Endodermal cell (in vitro differentiated cells): ENCODE measurements around the gene ADAM29. TPM values are rescaled to one million over a fixed set of nuclear protein-coding genes. Genes with fewer than 3 reads are reported as not detected.

ENCODE experiments used
- DNase-seq: peaks from one replicate; pipeline ENCODE4 v3.0.0-alpha.2; 2017
- H3K27ac ChIP-seq: 2 replicates; pipeline ENCODE4 v1.5.1; 2013; ENCODE audit warnings: mild to moderate bottlenecking, low read depth, low read length, moderate library complexity
- H3K27me3 ChIP-seq: 2 replicates; pipeline ENCODE4 v1.6.1; 2013; ENCODE audit warnings: mild to moderate bottlenecking, low read length, moderate library complexity; ENCODE audit not compliant: insufficient read depth, control insufficient read depth, poor library complexity, severe bottlenecking
- H3K36me3 ChIP-seq: 2 replicates; pipeline ENCODE4 v1.7.0; 2013; ENCODE audit warnings: mild to moderate bottlenecking, low read length, moderate library complexity; ENCODE audit not compliant: control insufficient read depth, insufficient read depth
- H3K4me1 ChIP-seq: one replicate; pipeline ENCODE4 v1.7.0; 2013; ENCODE audit warnings: low read length; ENCODE audit not compliant: control insufficient read depth, insufficient read depth
- H3K4me3 ChIP-seq: 2 replicates; pipeline ENCODE4 v1.5.1; 2013; ENCODE audit warnings: mild to moderate bottlenecking, low read length, moderate library complexity
- H3K9ac ChIP-seq: 2 replicates; pipeline ENCODE4 v1.6.1; 2013; ENCODE audit warnings: mild to moderate bottlenecking, low read length, moderate library complexity; ENCODE audit not compliant: poor library complexity, severe bottlenecking; ENCODE audit errors: extremely low read depth
- H3K9me3 ChIP-seq: 2 replicates; pipeline ENCODE4 v1.6.1; 2013; ENCODE audit warnings: mild to moderate bottlenecking, low read length, moderate library complexity; ENCODE audit not compliant: control insufficient read depth
- H3K27ac Mint-ChIP-seq: 2 replicates; pipeline ENCODE4 v1.8.0; 2020; ENCODE audit warnings: mixed read lengths
- H3K27me3 Mint-ChIP-seq: 2 replicates; pipeline ENCODE4 v1.8.0; 2021; ENCODE audit warnings: mild to moderate bottlenecking, mixed read lengths; ENCODE audit not compliant: insufficient read depth
- H3K36me3 Mint-ChIP-seq: 2 replicates; pipeline ENCODE4 v1.8.0; 2020; ENCODE audit warnings: low read depth, mixed read lengths
- H3K4me1 Mint-ChIP-seq: 2 replicates; pipeline ENCODE4 v1.8.0; 2020; ENCODE audit warnings: mixed read lengths
- H3K4me3 Mint-ChIP-seq: 2 replicates; pipeline ENCODE4 v1.8.0; 2020; ENCODE audit warnings: mild to moderate bottlenecking, moderate library complexity, mixed read lengths
- H3K9me3 Mint-ChIP-seq: 2 replicates; pipeline ENCODE4 v1.8.0; 2020; ENCODE audit warnings: mild to moderate bottlenecking, mixed read lengths
- CTCF ChIP-seq: fragments of 200-600 bp; sonication (generic); conservative IDR thresholded peaks from 2 replicates; pipeline ENCODE4 v1.5.0; 2021; ENCODE audit warnings: antibody characterized with exemption, mild to moderate bottlenecking
- WGBS, 2 experiments: methylation state at CpG; one replicate each; pipeline versions ENCODE4 v1.1.5 to v1.1.7; 2013; ENCODE audit warnings: missing lambda C conversion rate in 2 of 2, mixed read lengths in 1 of 2; ENCODE audit not compliant: insufficient coverage in 1 of 2, insufficient read length in 1 of 2; 5-methylcytosine and 5-hydroxymethylcytosine counted together
- long read RNA-seq, 4 experiments: library from polyadenylated mRNA in 2 of 4; library from RNA in 1 of 4; library from capped mRNA in 1 of 4; stranded (forward) in 3 of 4; unstranded in 1 of 4; transcript quantifications; one replicate each; pipeline ENCODE4 v2.0.0, GENCODE V29; 2020 to 2021; ENCODE audit warnings: inconsistent platforms in 1 of 4
- polyA plus RNA-seq, 2 experiments: library from polyadenylated mRNA; stranded (reverse); fragments of 50-300 nt; gene quantifications; one replicate each; pipeline ENCODE4 v1.2.3, GENCODE V29; 2013
- total RNA-seq, 2 donors: library from RNA; stranded (reverse); fragmentation: NEBNext Ultra II Directional in 1 of 2; extraction: Animal tissue kit (Norgen Biotek cat#: 25700) in 1 of 2; gene quantifications; 2 replicates in 1 of 2; 3 replicates in 1 of 2; pipeline ENCODE4 v1.2.1, GENCODE V29; 2021

Gene ADAM29
- not detected for total RNA-seq
- polyA plus RNA-seq (2013, experiment 1 of 2), result not detected
- polyA plus RNA-seq (2013, experiment 2 of 2), result not detected
- long read RNA-seq, experiment 1, result 0 reads
- long read RNA-seq, experiment 2, result 0 reads
- long read RNA-seq, experiment 3, partial matches to known transcripts, result 0 of 2 reads
- long read RNA-seq, experiment 3, other reads (novel, unspliced or antisense), result 2 of 2 reads
- long read RNA-seq, experiment 4, result 0 reads

- Histone ChIP-seq H3K9me3 (no peaks in the 10 kb centered on the region), H3K9ac (no peak within 1 kb of the TSS), H3K36me3 (no peaks in the 10 kb centered on the region), H3K4me3 (no peak within 1 kb of the TSS), H3K27ac (no peak within 1 kb of the TSS), H3K27me3 (no peaks in the 10 kb centered on the region), H3K4me1 (no peaks in the 10 kb centered on the region)
- Mint-ChIP-seq H3K27ac (no peak within 1 kb of the TSS), H3K4me3 (no peak within 1 kb of the TSS), H3K27me3 (no peaks in the 10 kb centered on the region), H3K4me1 (no peaks in the 10 kb centered on the region), H3K36me3 (no peaks in the 10 kb centered on the region), H3K9me3 (no peaks in the 10 kb centered on the region)
- DNase-seq, result no peak
- 86 to 93% methylated on average over 4 to 5 of the region's 5 CpGs for whole genome bisulfite sequencing, 2 experiments
- no peak for TF ChIP-seq CTCF
Measured at GRCh38 chr4:174918058-174918457, at the start of gene ADAM29. Gene ADAM29 (plus strand): TSS chr4:174918358. CDS start chr4:174975526, 57,168 bp downstream.

GRCh38 chr4:174869339-174869738 lies 48.8 kb upstream of the ADAM29 start:
- no peak for DNase-seq
- TF ChIP-seq CTCF, result no peak
- Mint-ChIP-seq H3K9me3 (peaks cover 5% of the 10 kb centered on the region), H3K27ac (no peak overlapping the region), H3K36me3 (peaks cover 2% of the 10 kb centered on the region), H3K4me3 (no peak overlapping the region), H3K27me3 (no peaks in the 10 kb centered on the region), H3K4me1 (peaks cover 17% of the 10 kb centered on the region)
- H3K9ac ChIP-seq, result no peak overlapping the region
- no peak overlapping the region for H3K27ac ChIP-seq
- peaks cover 13% of the 10 kb centered on the region for H3K9me3 ChIP-seq
- 77 to 90% methylated on average over 3 of the region's 3 CpGs for WGBS, 2 experiments
- H3K36me3 ChIP-seq, result no peaks in the 10 kb centered on the region
- no peaks in the 10 kb centered on the region for H3K4me1 ChIP-seq
- H3K27me3 ChIP-seq, result no peaks in the 10 kb centered on the region
- H3K4me3 ChIP-seq, result no peak overlapping the region

- no peaks in the 10 kb centered on the region for H3K4me1 ChIP-seq
- Mint-ChIP-seq H3K27me3 (no peaks in the 10 kb centered on the region), H3K4me3 (no peak overlapping the region), H3K36me3 (peaks cover 2% of the 10 kb centered on the region), H3K9me3 (peaks cover 5% of the 10 kb centered on the region), H3K4me1 (peaks cover 17% of the 10 kb centered on the region), H3K27ac (no peak overlapping the region)
- no peak overlapping the region for H3K9ac ChIP-seq
- H3K4me3 ChIP-seq, result no peak overlapping the region
- peaks cover 13% of the 10 kb centered on the region for H3K9me3 ChIP-seq
- whole genome bisulfite sequencing, 2 experiments, result 85 to 93% methylated on average over 2 of the region's 2 CpGs
- H3K36me3 ChIP-seq, result no peaks in the 10 kb centered on the region
- no peak for TF ChIP-seq CTCF
- H3K27me3 ChIP-seq, result no peaks in the 10 kb centered on the region
- no peak for DNase-seq
- no peak overlapping the region for H3K27ac ChIP-seq
Measured at GRCh38 chr4:174870311-174870710, 47.8 kb upstream of the ADAM29 start.
